GM19468 (cell line): ENCODE measurements around the gene RIC3.

Experiments used
- ATAC-seq: cut with Tn5 transposase; IDR thresholded peaks from one replicate; pipeline ENCODE4 v1.9.1; 2021; ENCODE audit warnings: mild to moderate bottlenecking, moderate library complexity, moderate number of reproducible peaks; ENCODE audit not compliant: unreplicated experiment; ENCODE audit errors: extremely low read depth

The RIC3 gene

GRCh38 chr11:8106679-8107078 is 62.1 kb downstream of the RIC3 start:
- no peak for ATAC-seq

- ATAC-seq, result no peak
Observed at GRCh38 chr11:8105666-8106065, 63.2 kb downstream of the RIC3 start.

- ATAC-seq, result no peak
Observed at GRCh38 chr11:8105133-8105532, 63.7 kb downstream of the RIC3 start.

- no peak for ATAC-seq
Observed at GRCh38 chr11:8103909-8104308, 64.9 kb downstream of the RIC3 start.

DNA sequence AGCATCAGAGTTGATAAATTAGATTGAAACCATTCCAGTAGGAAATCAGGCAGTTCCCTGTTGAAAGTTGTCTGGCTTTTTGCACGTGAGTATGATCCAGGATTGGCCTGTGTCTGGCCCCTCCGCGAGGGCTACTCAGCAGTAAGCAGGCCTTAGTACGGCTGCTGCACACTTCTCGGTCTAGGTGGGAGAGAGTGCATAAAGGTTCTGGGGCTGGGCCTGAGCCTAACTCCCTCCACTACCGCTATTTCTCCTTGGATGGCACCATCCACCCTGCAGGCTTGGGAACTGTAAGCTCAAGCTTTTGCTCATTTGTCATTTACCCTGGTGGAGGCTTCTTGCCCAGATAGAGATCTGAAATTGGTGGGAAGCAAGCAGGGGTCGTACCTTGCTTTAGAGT is 65.9 kb downstream of the RIC3 start:
- ATAC-seq, result no peak

DNA sequence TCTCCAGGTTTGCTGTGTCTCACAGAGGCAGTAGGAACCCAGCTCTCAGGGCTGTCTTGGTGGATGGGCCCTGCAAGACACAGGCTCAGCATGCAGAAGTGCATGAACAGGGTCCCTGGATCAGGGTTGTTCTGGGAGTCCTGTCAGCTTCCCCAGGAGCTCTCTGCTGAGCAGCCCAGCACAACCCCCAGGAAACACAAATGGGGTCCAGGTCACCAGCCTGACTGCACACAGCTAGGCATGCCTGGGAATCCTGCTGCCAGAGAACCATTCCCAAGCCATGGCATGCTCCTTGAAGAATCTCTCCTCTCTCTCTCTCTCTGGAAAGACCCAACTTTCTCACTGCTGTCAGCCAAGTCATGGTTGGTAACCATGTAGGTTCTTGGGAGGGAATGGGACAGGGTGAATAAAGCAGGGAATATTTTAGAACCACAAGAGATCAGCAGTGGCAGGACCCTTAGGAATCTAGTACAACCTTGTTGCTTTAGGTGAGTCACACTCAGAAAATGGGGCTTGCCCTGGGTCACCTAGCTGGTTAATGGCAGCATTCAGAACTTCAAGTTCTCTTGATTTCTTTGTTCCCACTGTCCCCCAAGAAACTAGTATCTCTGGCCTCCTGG is 66.4 kb downstream of the RIC3 start:
- ATAC-seq, result no peak

- no peak for ATAC-seq
Observed at GRCh38 chr11:8101421-8101820, 67.4 kb downstream of the RIC3 start.

GRCh38 chr11:8100605-8101004 is 68.2 kb downstream of the RIC3 start:
- ATAC-seq, result no peak

- no peak for ATAC-seq
Observed at GRCh38 chr11:8100158-8100557, 68.7 kb downstream of the RIC3 start.

DNA sequence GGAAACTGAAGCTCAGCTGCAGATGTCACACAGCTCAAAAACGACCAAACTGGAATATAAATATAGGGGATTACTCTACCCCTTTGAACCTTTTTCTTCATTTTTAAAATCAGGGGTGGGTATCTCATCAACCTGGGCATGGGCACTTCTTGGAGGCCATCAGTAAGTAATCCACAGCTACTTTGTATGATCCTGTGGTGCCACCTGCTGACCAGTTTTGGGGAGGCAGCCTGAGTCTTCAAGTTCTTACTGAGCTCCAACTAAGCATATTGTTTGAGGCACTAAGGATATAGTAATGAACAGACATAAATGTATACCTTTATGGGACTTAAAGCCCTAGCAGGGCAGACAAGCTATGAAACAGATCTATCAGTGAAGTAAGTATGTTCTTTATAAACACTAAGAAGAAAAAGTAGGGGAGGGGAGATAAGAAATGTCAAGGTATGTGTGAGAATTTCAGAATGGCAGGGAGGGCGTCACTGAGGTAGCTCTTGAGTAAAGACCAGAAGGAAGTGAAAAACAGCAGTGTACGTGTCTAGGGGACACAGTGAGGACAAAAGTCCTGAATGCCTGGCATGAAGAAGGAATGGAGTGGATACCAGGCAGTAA is 69.4 kb downstream of the RIC3 start:
- peak; percentile 56 for ATAC-seq

- no peak for ATAC-seq
Observed at GRCh38 chr11:8098879-8099278, 69.9 kb downstream of the RIC3 start.

DNA sequence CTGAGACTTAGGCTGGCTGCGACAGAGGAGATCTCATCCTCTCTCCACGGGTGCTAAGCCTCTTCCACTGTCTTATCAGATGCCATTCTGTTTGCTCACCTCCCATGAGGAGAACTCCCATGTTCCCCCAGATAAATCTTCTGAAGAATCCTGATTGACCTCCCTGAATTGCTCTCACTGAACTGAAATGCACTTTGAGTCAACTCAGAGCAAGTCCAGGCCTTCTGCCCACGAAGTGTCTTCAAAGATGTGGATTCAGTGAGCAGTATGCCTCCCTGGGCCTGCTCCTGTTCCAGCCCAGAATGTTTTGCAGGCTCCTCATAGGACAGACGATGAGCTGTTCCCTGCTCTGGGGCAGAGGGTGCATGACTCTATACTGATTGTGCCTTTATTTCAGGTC is 70.5 kb downstream of the RIC3 start:
- ATAC-seq, result no peak

GRCh38 chr11:8097926-8098325 is 70.9 kb downstream of the RIC3 start:
- no peak for ATAC-seq

- no peak for ATAC-seq
Observed at GRCh38 chr11:8097468-8097867, 71.4 kb downstream of the RIC3 start.

DNA sequence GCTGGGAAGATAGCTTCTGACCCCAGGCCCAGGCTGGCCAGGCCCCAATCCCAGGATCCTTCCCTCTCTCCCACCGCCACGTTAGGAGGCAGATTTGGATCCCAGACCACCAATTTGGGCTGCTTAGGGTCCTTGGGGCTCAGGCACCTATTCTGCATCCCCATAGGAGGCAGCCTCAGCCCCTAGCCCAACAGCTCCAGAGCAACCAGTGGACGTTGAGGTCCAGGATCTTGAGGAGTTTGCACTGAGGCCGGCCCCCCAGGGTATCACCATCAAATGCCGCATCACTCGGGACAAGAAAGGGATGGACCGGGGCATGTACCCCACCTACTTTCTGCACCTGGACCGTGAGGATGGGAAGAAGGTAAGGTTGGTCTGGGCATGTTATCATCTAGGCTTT is 71.8 kb downstream of the RIC3 start:
- no peak for ATAC-seq

GRCh38 chr11:8096575-8096974 is 72.2 kb downstream of the RIC3 start:
- no peak for ATAC-seq

- no peak for ATAC-seq
Observed at GRCh38 chr11:8095806-8096522, 72.9 kb downstream of the RIC3 start.

DNA sequence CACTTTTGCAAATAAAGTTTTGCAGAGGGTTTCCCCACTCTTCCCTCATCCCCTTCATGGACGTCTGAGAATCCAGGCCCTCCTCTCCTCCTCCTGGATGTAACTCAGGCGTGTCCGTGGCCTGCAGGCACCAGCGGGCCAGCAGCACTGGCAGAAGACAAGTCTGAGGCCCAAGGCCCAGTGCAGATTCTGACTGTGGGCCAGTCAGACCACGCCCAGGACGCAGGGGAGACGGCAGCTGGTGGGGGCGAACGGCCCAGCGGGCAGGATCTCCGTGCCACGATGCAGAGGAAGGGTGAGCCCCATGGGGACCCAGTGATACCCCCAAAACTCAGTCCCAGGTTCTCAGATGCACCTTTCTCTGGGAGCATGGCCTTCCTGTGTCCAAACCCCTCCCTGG is 73.5 kb downstream of the RIC3 start:
- no peak for ATAC-seq

DNA sequence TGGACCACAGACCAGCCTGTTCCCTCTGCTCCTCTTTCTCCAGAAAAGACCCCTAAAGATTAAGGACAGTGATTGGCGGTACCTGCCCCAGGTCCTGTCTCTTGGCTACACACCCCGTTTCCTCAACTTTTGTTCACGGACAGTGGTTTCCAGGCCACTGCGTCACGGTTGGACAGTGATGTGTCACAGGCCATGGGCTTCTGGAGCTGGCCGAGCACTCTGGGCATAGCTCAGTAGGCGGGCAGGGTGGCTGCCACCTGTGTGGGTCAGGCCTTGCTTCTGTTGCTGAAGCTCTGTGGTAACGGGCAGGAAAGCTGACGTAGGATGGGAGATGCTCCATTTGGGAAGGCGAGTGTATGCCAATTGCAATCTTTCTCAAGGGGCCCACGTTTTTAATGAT is 74.2 kb downstream of the RIC3 start:
- no peak for ATAC-seq

- ATAC-seq, result no peak
Observed at GRCh38 chr11:8093931-8094575, 74.8 kb downstream of the RIC3 start.
